ENCODE results near the gene PLD5.
"Not testable (repeated sequence)": the region's sequence is repeated elsewhere in the genome, so short reads cannot be mapped to it uniquely, and the experiment has no call there.

Gene PLD5

GRCh38 chr1:242264419-242264818 is 260.1 kb downstream of the PLD5 start:
- DNase-seq = not testable (repeated sequence)

GRCh38 chr1:242245255-242245654 is 279.2 kb downstream of the PLD5 start:
- DNase-seq = peak; percentile 11

- DNase-seq = peak; percentile 14
These were observed 281.0 kb downstream of the PLD5 start for GRCh38 chr1:242243472-242243871.

- DNase-seq = no peak
These were observed 281.5 kb downstream of the PLD5 start for GRCh38 chr1:242242983-242243382.

GRCh38 chr1:242241936-242242335 is 282.6 kb downstream of the PLD5 start:
- no peak for DNase-seq

GRCh38 chr1:242240691-242241090 is 283.8 kb downstream of the PLD5 start:
- DNase-seq = no peak

- DNase-seq = no peak
These were observed 284.4 kb downstream of the PLD5 start for GRCh38 chr1:242240077-242240476.

- no peak for DNase-seq
These were observed 285.1 kb downstream of the PLD5 start for GRCh38 chr1:242239398-242239797.

- no peak for DNase-seq
These were observed 287.4 kb downstream of the PLD5 start for GRCh38 chr1:242237051-242237450.

- no peak for DNase-seq
These were observed 295.5 kb downstream of the PLD5 start for GRCh38 chr1:242228991-242229390.

- DNase-seq = no peak
These were observed 298.5 kb downstream of the PLD5 start for GRCh38 chr1:242225767-242226573.

- not testable (repeated sequence) for DNase-seq
These were observed 299.4 kb downstream of the PLD5 start for GRCh38 chr1:242224878-242225766.

GRCh38 chr1:242224461-242224860 is 300.0 kb downstream of the PLD5 start:
- DNase-seq = no peak

- no peak for DNase-seq
These were observed 304.6 kb downstream of the PLD5 start for GRCh38 chr1:242219905-242220304.

GRCh38 chr1:242219298-242219901 is 305.1 kb downstream of the PLD5 start:
- no peak for DNase-seq

GRCh38 chr1:242216368-242216767 is 308.1 kb downstream of the PLD5 start:
- DNase-seq = no peak

GRCh38 chr1:242214455-242214854 is 310.0 kb downstream of the PLD5 start:
- not testable (repeated sequence) for DNase-seq

GRCh38 chr1:242212961-242213360 is 311.5 kb downstream of the PLD5 start:
- DNase-seq = not testable (repeated sequence)

GRCh38 chr1:242212401-242212800 is 312.1 kb downstream of the PLD5 start:
- no peak for DNase-seq

- no peak for DNase-seq
These were observed 313.1 kb downstream of the PLD5 start for GRCh38 chr1:242211254-242212022.

GRCh38 chr1:242210316-242210715 is 314.2 kb downstream of the PLD5 start:
- not testable (repeated sequence) for DNase-seq

GRCh38 chr1:242209063-242209462 is 315.4 kb downstream of the PLD5 start:
- no peak for DNase-seq

GRCh38 chr1:242208021-242208420 is 316.5 kb downstream of the PLD5 start:
- no peak for DNase-seq

Measured in RPMI8226 (cell line).